ENCODE measurements around the gene ACSF2.
"Not testable (repeated sequence)": the region's sequence is repeated elsewhere in the genome, so short reads cannot be mapped to it uniquely, and the experiment has no call there.

The ACSF2 gene

DNA sequence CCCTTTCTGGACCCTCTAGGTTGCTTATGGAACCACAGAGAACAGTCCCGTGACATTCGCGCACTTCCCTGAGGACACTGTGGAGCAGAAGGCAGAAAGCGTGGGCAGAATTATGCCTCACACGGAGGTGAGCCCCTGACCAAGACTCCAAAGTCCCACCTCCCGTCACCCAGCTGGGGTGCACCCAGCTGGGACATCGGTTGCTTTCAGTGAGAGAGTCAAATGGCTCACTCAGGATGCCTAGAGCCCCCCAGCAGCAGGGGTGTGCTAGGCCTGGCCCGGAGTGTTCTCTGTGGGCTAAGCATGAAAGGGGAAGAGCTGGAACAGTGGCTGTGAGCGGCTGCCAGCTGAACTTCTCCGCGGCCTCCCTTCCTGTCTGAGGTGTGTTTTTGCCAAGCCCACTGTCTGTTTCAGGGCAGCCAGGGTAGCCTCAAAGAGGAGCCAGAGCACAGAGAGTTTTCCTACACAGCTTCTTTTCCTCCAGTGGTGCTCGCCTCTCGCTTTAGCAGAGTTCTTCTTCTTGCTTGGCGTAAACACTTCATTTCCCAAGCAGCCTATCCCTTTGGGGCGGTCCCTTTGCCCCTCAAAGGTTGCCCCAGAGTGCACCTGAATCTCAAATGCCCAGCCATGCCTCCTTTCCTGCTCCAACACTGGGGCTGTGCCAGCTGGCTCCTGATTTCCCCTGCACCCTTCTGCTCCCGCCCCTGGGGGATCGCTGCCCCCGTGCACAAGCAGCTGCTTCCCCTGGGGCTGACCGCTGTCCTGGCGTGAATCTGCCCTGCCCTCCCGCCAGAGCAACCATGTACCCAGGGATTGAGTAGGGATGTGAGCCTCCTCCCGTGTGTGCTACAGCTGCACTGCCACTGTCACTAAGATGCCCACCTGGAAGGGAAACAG is 45.2 kb downstream of the ACSF2 start:
- Histone ChIP-seq H3K79me2 (no peaks in the 10 kb centered on the region), H3K9me3 (ENCODE audit: control insufficient read depth, low read length) (no peaks in the 10 kb centered on the region), H3K4me1 (peaks cover 10% of the 10 kb centered on the region), H3K4me3 (ENCODE audit: low read depth, low read length) (no peak overlapping the region), H3K4me2 (ENCODE audit: low read length) (no peak overlapping the region), H2AFZ (no peak overlapping the region), H3K27me3 (ENCODE audit: control insufficient read depth, insufficient read depth, low read length) (no peaks in the 10 kb centered on the region), H3K27ac (no peak overlapping the region), H3K9ac (no peak overlapping the region), H3K36me3 (ENCODE audit: control insufficient read depth, insufficient read depth, low read length) (no peaks in the 10 kb centered on the region)
- TF ChIP-seq, protein P1, sequence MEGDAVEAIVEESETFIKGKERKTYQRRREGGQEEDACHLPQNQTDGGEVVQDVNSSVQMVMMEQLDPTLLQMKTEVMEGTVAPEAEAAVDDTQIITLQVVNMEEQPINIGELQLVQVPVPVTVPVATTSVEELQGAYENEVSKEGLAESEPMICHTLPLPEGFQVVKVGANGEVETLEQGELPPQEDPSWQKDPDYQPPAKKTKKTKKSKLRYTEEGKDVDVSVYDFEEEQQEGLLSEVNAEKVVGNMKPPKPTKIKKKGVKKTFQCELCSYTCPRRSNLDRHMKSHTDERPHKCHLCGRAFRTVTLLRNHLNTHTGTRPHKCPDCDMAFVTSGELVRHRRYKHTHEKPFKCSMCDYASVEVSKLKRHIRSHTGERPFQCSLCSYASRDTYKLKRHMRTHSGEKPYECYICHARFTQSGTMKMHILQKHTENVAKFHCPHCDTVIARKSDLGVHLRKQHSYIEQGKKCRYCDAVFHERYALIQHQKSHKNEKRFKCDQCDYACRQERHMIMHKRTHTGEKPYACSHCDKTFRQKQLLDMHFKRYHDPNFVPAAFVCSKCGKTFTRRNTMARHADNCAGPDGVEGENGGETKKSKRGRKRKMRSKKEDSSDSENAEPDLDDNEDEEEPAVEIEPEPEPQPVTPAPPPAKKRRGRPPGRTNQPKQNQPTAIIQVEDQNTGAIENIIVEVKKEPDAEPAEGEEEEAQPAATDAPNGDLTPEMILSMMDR (IDR thresholded peaks at IDR 0.05): no peak

DNA sequence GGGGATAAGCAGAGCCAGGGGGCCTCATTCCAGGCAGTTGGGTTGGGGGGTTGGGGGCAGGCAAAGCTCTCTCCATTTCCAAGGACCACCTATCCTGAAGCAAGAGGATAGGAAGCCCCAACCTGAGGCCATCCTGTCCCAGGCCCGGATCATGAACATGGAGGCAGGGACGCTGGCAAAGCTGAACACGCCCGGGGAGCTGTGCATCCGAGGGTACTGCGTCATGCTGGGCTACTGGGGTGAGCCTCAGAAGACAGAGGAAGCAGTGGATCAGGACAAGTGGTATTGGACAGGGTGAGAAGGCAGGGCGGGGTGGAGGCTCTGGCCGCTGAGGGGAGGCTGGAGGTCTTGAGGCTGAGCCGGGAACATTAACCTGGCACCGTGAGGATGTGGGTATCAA is 46.3 kb downstream of the ACSF2 start:
- no peak overlapping the region for H3K27ac ChIP-seq
- no peak overlapping the region for H3K4me2 ChIP-seq (ENCODE audit: low read length)
- H3K79me2 ChIP-seq: no peaks in the 10 kb centered on the region
- H3K9ac ChIP-seq: no peak overlapping the region
- H3K9me3 ChIP-seq (ENCODE audit: control insufficient read depth, low read length): no peaks in the 10 kb centered on the region
- H3K36me3 ChIP-seq (ENCODE audit: control insufficient read depth, insufficient read depth, low read length): no peaks in the 10 kb centered on the region
- TF ChIP-seq, protein P1 (IDR thresholded peaks at IDR 0.05): no peak
- H3K4me3 ChIP-seq (ENCODE audit: low read depth, low read length): no peak overlapping the region
- no peaks in the 10 kb centered on the region for H3K27me3 ChIP-seq (ENCODE audit: control insufficient read depth, insufficient read depth, low read length)
- H2AFZ ChIP-seq: no peak overlapping the region
- H3K4me1 ChIP-seq: peaks cover 11% of the 10 kb centered on the region

DNA sequence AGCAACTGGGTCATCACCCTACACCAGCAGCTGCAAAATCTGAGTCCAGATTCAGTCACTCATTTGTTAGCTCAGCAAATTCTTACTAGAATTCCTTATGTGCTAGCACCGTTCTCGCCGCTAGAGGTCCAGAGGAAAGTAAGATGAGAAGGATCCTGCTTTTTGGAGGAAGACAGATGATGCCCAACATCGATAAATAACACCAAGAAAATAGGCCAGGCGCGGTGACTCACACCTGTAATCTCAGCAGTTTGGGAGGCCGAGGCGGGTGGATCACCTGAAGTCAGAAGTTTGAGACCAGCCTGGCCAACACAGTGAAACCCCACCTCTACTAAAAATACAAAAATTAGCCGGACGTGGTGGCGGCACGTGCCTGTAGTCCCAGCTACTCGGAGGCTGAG is 46.7 kb downstream of the ACSF2 start:
- H3K36me3 ChIP-seq (ENCODE audit: control insufficient read depth, insufficient read depth, low read length); H3K79me2 ChIP-seq; H3K9me3 ChIP-seq (ENCODE audit: control insufficient read depth, low read length); H3K4me2 ChIP-seq (ENCODE audit: low read length); H3K27ac ChIP-seq; H3K9ac ChIP-seq; H3K4me3 ChIP-seq (ENCODE audit: low read depth, low read length); H3K27me3 ChIP-seq (ENCODE audit: control insufficient read depth, insufficient read depth, low read length); H2AFZ ChIP-seq: not testable (repeated sequence)
- peaks cover 11% of the 10 kb centered on the region for H3K4me1 ChIP-seq
- TF ChIP-seq, protein P1 (IDR thresholded peaks at IDR 0.05): peak; percentile 43

DNA sequence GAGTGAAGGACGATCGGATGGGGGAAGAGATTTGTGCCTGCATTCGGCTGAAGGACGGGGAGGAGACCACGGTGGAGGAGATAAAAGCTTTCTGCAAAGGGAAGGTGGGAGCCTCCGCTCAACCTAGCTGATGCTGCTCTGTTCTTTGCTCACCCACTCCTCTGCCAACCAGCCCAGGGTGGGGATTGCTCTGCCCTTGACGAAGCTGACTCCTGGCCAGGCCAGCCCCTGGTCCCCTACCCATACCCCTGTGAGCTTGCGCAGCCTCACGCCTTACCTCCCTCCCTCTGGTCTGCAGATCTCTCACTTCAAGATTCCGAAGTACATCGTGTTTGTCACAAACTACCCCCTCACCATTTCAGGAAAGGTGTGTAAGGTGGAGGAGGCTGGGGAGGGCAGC is 47.9 kb downstream of the ACSF2 start:
- no peak overlapping the region for H3K4me2 ChIP-seq (ENCODE audit: low read length)
- H3K9me3 ChIP-seq (ENCODE audit: control insufficient read depth, low read length): no peaks in the 10 kb centered on the region
- peaks cover 16% of the 10 kb centered on the region for H3K4me1 ChIP-seq
- no peaks in the 10 kb centered on the region for H3K36me3 ChIP-seq (ENCODE audit: control insufficient read depth, insufficient read depth, low read length)
- H3K27ac ChIP-seq: no peak overlapping the region
- H2AFZ ChIP-seq: no peak overlapping the region
- H3K27me3 ChIP-seq (ENCODE audit: control insufficient read depth, insufficient read depth, low read length): no peaks in the 10 kb centered on the region
- H3K4me3 ChIP-seq (ENCODE audit: low read depth, low read length): no peak overlapping the region
- H3K9ac ChIP-seq: no peak overlapping the region
- no peaks in the 10 kb centered on the region for H3K79me2 ChIP-seq
- TF ChIP-seq, protein P1 (IDR thresholded peaks at IDR 0.05): no peak

DNA sequence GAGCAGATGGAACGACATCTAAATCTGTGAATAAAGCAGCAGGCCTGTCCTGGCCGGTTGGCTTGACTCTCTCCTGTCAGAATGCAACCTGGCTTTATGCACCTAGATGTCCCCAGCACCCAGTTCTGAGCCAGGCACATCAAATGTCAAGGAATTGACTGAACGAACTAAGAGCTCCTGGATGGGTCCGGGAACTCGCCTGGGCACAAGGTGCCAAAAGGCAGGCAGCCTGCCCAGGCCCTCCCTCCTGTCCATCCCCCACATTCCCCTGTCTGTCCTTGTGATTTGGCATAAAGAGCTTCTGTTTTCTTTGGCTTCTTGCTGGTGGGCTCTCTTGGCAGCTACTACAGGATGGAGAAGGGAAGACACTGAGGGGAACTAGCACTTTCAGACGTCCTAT is 48.5 kb downstream of the ACSF2 start:
- TF ChIP-seq, protein P1 (IDR thresholded peaks at IDR 0.05): no peak
- Histone ChIP-seq H3K27ac (no peak overlapping the region), H3K4me3 (ENCODE audit: low read depth, low read length) (no peak overlapping the region), H3K27me3 (ENCODE audit: control insufficient read depth, insufficient read depth, low read length) (no peaks in the 10 kb centered on the region), H3K9me3 (ENCODE audit: control insufficient read depth, low read length) (no peaks in the 10 kb centered on the region), H3K79me2 (no peaks in the 10 kb centered on the region), H2AFZ (no peak overlapping the region), H3K9ac (no peak overlapping the region), H3K4me2 (ENCODE audit: low read length) (no peak overlapping the region), H3K4me1 (peaks cover 17% of the 10 kb centered on the region), H3K36me3 (ENCODE audit: control insufficient read depth, insufficient read depth, low read length) (no peaks in the 10 kb centered on the region)

All from parathyroid adenoma (tissue), 2 donors.